H9 (cell line): ENCODE results near the gene REG1A. TPM values are rescaled to one million over a fixed set of nuclear protein-coding genes. Genes with fewer than 3 reads are reported as not detected.

Experiments
- DNase-seq: peaks from one replicate; pipeline ENCODE4 v3.0.0-alpha.2; 2017
- H2AFZ ChIP-seq: one replicate; pipeline ENCODE4 v1.6.1; 2013; ENCODE audit warnings: mild to moderate bottlenecking, low read length, control low read depth, moderate library complexity
- H2AK5ac ChIP-seq: 2 replicates; pipeline ENCODE4 v1.6.1; 2013; ENCODE audit warnings: low read length, control low read depth, mixed read lengths; ENCODE audit not compliant: insufficient read length
- H2BK120ac ChIP-seq: one replicate; pipeline ENCODE4 v1.6.1; 2013; ENCODE audit warnings: low read depth, mild to moderate bottlenecking, low read length, control low read depth, inconsistent platforms; ENCODE audit not compliant: poor library complexity, severe bottlenecking
- H2BK12ac ChIP-seq: 2 replicates; pipeline ENCODE4 v1.6.1; 2013; ENCODE audit warnings: low read length, control low read depth, mixed read lengths, low read depth; ENCODE audit not compliant: insufficient read length
- H2BK15ac ChIP-seq: 2 replicates; pipeline ENCODE4 v1.6.1; 2013; ENCODE audit warnings: low read depth, low read length, control low read depth
- H2BK20ac ChIP-seq: one replicate; pipeline ENCODE4 v1.6.1; 2013; ENCODE audit warnings: low read depth, mild to moderate bottlenecking, low read length, control low read depth, inconsistent platforms; ENCODE audit not compliant: poor library complexity, severe bottlenecking
- H2BK5ac ChIP-seq: 2 replicates; pipeline ENCODE4 v1.6.1; 2013; ENCODE audit warnings: low read length, control low read depth, mixed read lengths; ENCODE audit not compliant: insufficient read length
- H3K14ac ChIP-seq: 2 replicates; pipeline ENCODE4 v1.6.1; 2013; ENCODE audit warnings: low read length, control low read depth; ENCODE audit not compliant: insufficient read depth
- H3K18ac ChIP-seq: 2 replicates; pipeline ENCODE4 v1.6.1; 2013; ENCODE audit warnings: low read depth, mild to moderate bottlenecking, mixed read lengths, low read length, control low read depth; ENCODE audit not compliant: insufficient read length
- H3K23ac ChIP-seq: 2 replicates; pipeline ENCODE4 v1.6.1; 2013; ENCODE audit warnings: low read length, control low read depth, mixed read lengths, low read depth; ENCODE audit not compliant: insufficient read length
- H3K23me2 ChIP-seq: 2 replicates; pipeline ENCODE4 v1.6.1; 2013; ENCODE audit warnings: low read depth, mild to moderate bottlenecking, mixed read lengths, low read length, control low read depth; ENCODE audit not compliant: insufficient read length, poor library complexity, severe bottlenecking
- H3K27ac ChIP-seq: 2 replicates; pipeline ENCODE4 v1.5.1; 2013; ENCODE audit warnings: low read length, control low read depth, mixed read lengths, low read depth; ENCODE audit not compliant: insufficient read length
- H3K27me3 ChIP-seq: 2 replicates; pipeline ENCODE4 v1.6.1; 2013; ENCODE audit warnings: low read length, control low read depth, inconsistent platforms; ENCODE audit not compliant: insufficient read depth
- H3K4ac ChIP-seq: 2 replicates; pipeline ENCODE4 v1.6.1; 2013; ENCODE audit warnings: low read depth, mild to moderate bottlenecking, control low read depth, inconsistent platforms, low read length, moderate library complexity
- H3K4me1 ChIP-seq: 2 replicates; pipeline ENCODE4 v1.6.1; 2013; ENCODE audit warnings: low read length, control low read depth, inconsistent platforms; ENCODE audit not compliant: insufficient read depth
- H3K4me2 ChIP-seq: 2 replicates; pipeline ENCODE4 v1.6.1; 2013; ENCODE audit warnings: low read length, control low read depth, mixed read lengths; ENCODE audit not compliant: insufficient read length, insufficient read depth
- H3K56ac ChIP-seq: 2 replicates; pipeline ENCODE4 v1.6.1; 2013; ENCODE audit warnings: low read depth, mild to moderate bottlenecking, mixed read lengths, low read length, control low read depth; ENCODE audit not compliant: insufficient read length
- H3K79me1 ChIP-seq: 2 replicates; pipeline ENCODE4 v1.6.1; 2013; ENCODE audit warnings: low read depth, mild to moderate bottlenecking, moderate library complexity, low read length, control low read depth, inconsistent platforms; ENCODE audit not compliant: insufficient read depth, poor library complexity, severe bottlenecking
- H3K79me2 ChIP-seq: 2 replicates; pipeline ENCODE4 v1.6.1; 2013; ENCODE audit warnings: low read length, control low read depth, inconsistent platforms; ENCODE audit not compliant: insufficient read depth
- H3K9ac ChIP-seq: 2 replicates; pipeline ENCODE4 v1.6.1; 2013; ENCODE audit warnings: low read length, control low read depth, mixed read lengths; ENCODE audit not compliant: insufficient read length; ENCODE audit errors: extremely low read depth
- H3K9me3 ChIP-seq: one replicate; pipeline ENCODE4 v1.6.1; 2013; ENCODE audit warnings: low read depth, low read length, inconsistent platforms; ENCODE audit not compliant: control insufficient read depth
- H3T11ph ChIP-seq: one replicate; pipeline ENCODE4 v1.6.1; 2013; ENCODE audit warnings: mild to moderate bottlenecking, low read length, control low read depth, inconsistent platforms
- H4K20me1 ChIP-seq: one replicate; pipeline ENCODE4 v1.6.1; 2013; ENCODE audit not compliant: control insufficient read depth, insufficient read length, insufficient read depth
- H4K5ac ChIP-seq: 2 replicates; pipeline ENCODE4 v1.6.1; 2013; ENCODE audit warnings: low read depth, mild to moderate bottlenecking, mixed read lengths, low read length, control low read depth; ENCODE audit not compliant: insufficient read length
- H4K8ac ChIP-seq: replicated peaks from 2 replicates; pipeline ENCODE4 v1.6.1; 2013; ENCODE audit warnings: low read length, control low read depth, mixed read lengths, low read depth; ENCODE audit not compliant: insufficient read length
- H4K91ac ChIP-seq: 2 replicates; pipeline ENCODE4 v1.6.1; 2013; ENCODE audit warnings: low read depth, mild to moderate bottlenecking, moderate library complexity, mixed read lengths, low read length, control low read depth; ENCODE audit not compliant: insufficient read length
- H3K27ac Mint-ChIP-seq, 3 experiments: 2 replicates in 2 of 3; 3 replicates in 1 of 3; pipeline ENCODE4 v1.8.0; 2020 to 2021; ENCODE audit warnings: mixed read lengths in 3 of 3, mild to moderate bottlenecking in 1 of 3, moderate library complexity in 1 of 3
- H3K27me3 Mint-ChIP-seq: 2 replicates; pipeline ENCODE4 v1.8.0; 2021; ENCODE audit warnings: low read depth, mild to moderate bottlenecking, moderate library complexity, mixed read lengths
- H3K36me3 Mint-ChIP-seq, 3 experiments: 2 replicates in 2 of 3; 3 replicates in 1 of 3; pipeline ENCODE4 v1.8.0; 2020 to 2021; ENCODE audit warnings: low read depth in 3 of 3, mixed read lengths in 3 of 3; ENCODE audit not compliant: insufficient read depth in 1 of 3
- H3K4me1 Mint-ChIP-seq, 2 experiments: 2 replicates each; pipeline ENCODE4 v1.8.0; 2020; ENCODE audit warnings: mixed read lengths in 2 of 2
- H3K4me3 Mint-ChIP-seq, 2 experiments: 2 replicates in 1 of 2; 3 replicates in 1 of 2; pipeline ENCODE4 v1.8.0; 2020 to 2021; ENCODE audit warnings: mild to moderate bottlenecking in 2 of 2, mixed read lengths in 2 of 2, moderate library complexity in 1 of 2
- H3K9me3 Mint-ChIP-seq, 2 experiments: 2 replicates in 1 of 2; 3 replicates in 1 of 2; pipeline ENCODE4 v1.8.0; 2020; ENCODE audit warnings: mild to moderate bottlenecking in 2 of 2, mixed read lengths in 2 of 2, moderate library complexity in 1 of 2
- CTCF ChIP-seq: fragments of 200-600 bp; sonication (generic); conservative IDR thresholded peaks from 3 replicates; pipeline ENCODE4 v1.8.0; 2021; ENCODE audit warnings: antibody characterized with exemption, mild to moderate bottlenecking
- WGBS: extraction: QIAGEN DNeasy Blood & Tissue Kit; methylation state at CpG from one replicate; pipeline ENCODE4 v1.1.7; 2013; ENCODE audit warnings: missing lambda C conversion rate, low lambda C conversion rate, mixed read lengths; ENCODE audit not compliant: insufficient read length; ENCODE audit errors: extremely low coverage; 5-methylcytosine and 5-hydroxymethylcytosine counted together
- total RNA-seq: library from RNA; stranded (reverse); gene quantifications from 2 replicates; pipeline ENCODE4 v1.2.1, GENCODE V29; 2021

REG1A gene
- total RNA-seq, 1 experiment from 2014 or later: not detected

- H2BK15ac ChIP-seq: no peak overlapping the region
- no CpG with 5 or more reads among the region's 3 CpGs for WGBS
- no peak overlapping the region for H4K5ac ChIP-seq
- no peaks in the 10 kb centered on the region for H3K79me2 ChIP-seq
- H3K18ac ChIP-seq: no peak overlapping the region
- H3K4me1 ChIP-seq: no peaks in the 10 kb centered on the region
- no peak overlapping the region for H3K9ac ChIP-seq
- Mint-ChIP-seq H3K4me1 (no peaks in the 10 kb centered on the region), H3K27me3 (no peaks in the 10 kb centered on the region), H3K4me3 (no peak overlapping the region), H3K9me3 (no peaks in the 10 kb centered on the region), H3K36me3 (no peaks in the 10 kb centered on the region), H3K27ac (no peak overlapping the region)
- no peak for TF ChIP-seq CTCF
- no peaks in the 10 kb centered on the region for H3K79me1 ChIP-seq
- no peaks in the 10 kb centered on the region for H3K27me3 ChIP-seq
- H3K9me3 ChIP-seq: no peaks in the 10 kb centered on the region
- no peak overlapping the region for H3K4me2 ChIP-seq
- H2BK120ac ChIP-seq: no peak overlapping the region
- no peaks in the 10 kb centered on the region for H3K23me2 ChIP-seq
- H4K91ac ChIP-seq: no peak overlapping the region
- no peak overlapping the region for H3T11ph ChIP-seq
- H2AFZ ChIP-seq: no peak overlapping the region
- H3K4ac ChIP-seq: no peak overlapping the region
- no peak overlapping the region for H2BK12ac ChIP-seq
- no peak overlapping the region for H2BK20ac ChIP-seq
- H4K8ac ChIP-seq: no peak overlapping the region
- H2BK5ac ChIP-seq: no peak overlapping the region
- H3K14ac ChIP-seq: no peak overlapping the region
- H3K27ac ChIP-seq: no peak overlapping the region
- H4K20me1 ChIP-seq: no peaks in the 10 kb centered on the region
- no peak overlapping the region for H2AK5ac ChIP-seq
- H3K23ac ChIP-seq: no peak overlapping the region
- DNase-seq: no peak
- no peak overlapping the region for H3K56ac ChIP-seq
These were observed 5.4 kb downstream of the REG1A start for GRCh38 chr2:79125721-79125985.
